DND-41 (cell line): ENCODE data around the gene TAF11L4.
"Not testable (repeated sequence)": the region's sequence is repeated elsewhere in the genome, so short reads cannot be mapped to it uniquely, and the experiment has no call there.

Source experiments
- ATAC-seq: fragments of 200-7000 bp; cut with Tn5 transposase; 3 replicates; pipeline ENCODE4 v1.9.1; 2021; ENCODE audit warnings: low read depth; ENCODE audit not compliant: insufficient read depth
- DNase-seq: peaks from one replicate; pipeline ENCODE4 v3.0.0-alpha.2; 2020
- H2AFZ ChIP-seq: 2 replicates; pipeline ENCODE4 v1.6.0; 2012; ENCODE audit warnings: low read depth, low read length
- H3K27ac ChIP-seq: 2 replicates; pipeline ENCODE4 v1.5.1; 2012; ENCODE audit warnings: low read length, inconsistent platforms
- H3K27me3 ChIP-seq: fragments of 200-600 bp; sonication (generic); 2 replicates; pipeline ENCODE4 v1.6.0; 2012; ENCODE audit warnings: low read length, mild to moderate bottlenecking, inconsistent platforms; ENCODE audit not compliant: insufficient read depth, poor library complexity
- H3K36me3 ChIP-seq: 2 replicates; pipeline ENCODE4 v1.5.1; 2012; ENCODE audit warnings: low read length, inconsistent platforms; ENCODE audit not compliant: insufficient read depth
- H3K4me1 ChIP-seq: 2 replicates; pipeline ENCODE4 v1.5.1; 2012; ENCODE audit warnings: mild to moderate bottlenecking, low read length; ENCODE audit not compliant: insufficient read depth
- H3K4me2 ChIP-seq: 2 replicates; pipeline ENCODE4 v1.6.0; 2012; ENCODE audit warnings: mild to moderate bottlenecking, moderate library complexity, low read length, inconsistent platforms; ENCODE audit not compliant: insufficient read depth
- H3K4me3 ChIP-seq, 2 experiments: fragments of 200-600 bp in 1 of 2; shearing (Covaris generic) in 1 of 2; 2 replicates each; pipeline ENCODE4 v1.5.1; 2012 to 2016; ENCODE audit warnings: inconsistent platforms in 2 of 2, low read length in 2 of 2, mild to moderate bottlenecking in 2 of 2, low read depth in 1 of 2, moderate library complexity in 1 of 2
- H3K79me2 ChIP-seq: 2 replicates; pipeline ENCODE4 v1.6.0; 2012; ENCODE audit warnings: low read length, inconsistent platforms; ENCODE audit not compliant: insufficient read depth
- H3K9ac ChIP-seq: 2 replicates; pipeline ENCODE4 v1.6.0; 2012; ENCODE audit warnings: low read depth, mild to moderate bottlenecking, inconsistent platforms, low read length, moderate library complexity
- H3K9me3 ChIP-seq: 2 replicates; pipeline ENCODE4 v1.5.1; 2012; ENCODE audit warnings: low read length, moderate library complexity, mild to moderate bottlenecking, inconsistent platforms; ENCODE audit not compliant: insufficient read depth, severe bottlenecking
- H4K20me1 ChIP-seq: 2 replicates; pipeline ENCODE4 v1.6.0; 2012; ENCODE audit warnings: low read length; ENCODE audit not compliant: insufficient read depth
- EZH2 ChIP-seq: IDR thresholded peaks from 3 replicates; pipeline ENCODE4 v1.6.1; 2012; ENCODE audit warnings: borderline replicate concordance, low read depth, mild to moderate bottlenecking, moderate library complexity, low read length, inconsistent platforms; ENCODE audit not compliant: severe bottlenecking
- TF ChIP-seq, protein P1 (sequence below): IDR thresholded peaks from 2 replicates; pipeline ENCODE4 v1.5.1; 2012; ENCODE audit warnings: borderline replicate concordance, low read length, moderate library complexity, mild to moderate bottlenecking; ENCODE audit not compliant: poor library complexity, severe bottlenecking; ENCODE audit errors: extremely low read depth

The TAF11L4 gene

DNA sequence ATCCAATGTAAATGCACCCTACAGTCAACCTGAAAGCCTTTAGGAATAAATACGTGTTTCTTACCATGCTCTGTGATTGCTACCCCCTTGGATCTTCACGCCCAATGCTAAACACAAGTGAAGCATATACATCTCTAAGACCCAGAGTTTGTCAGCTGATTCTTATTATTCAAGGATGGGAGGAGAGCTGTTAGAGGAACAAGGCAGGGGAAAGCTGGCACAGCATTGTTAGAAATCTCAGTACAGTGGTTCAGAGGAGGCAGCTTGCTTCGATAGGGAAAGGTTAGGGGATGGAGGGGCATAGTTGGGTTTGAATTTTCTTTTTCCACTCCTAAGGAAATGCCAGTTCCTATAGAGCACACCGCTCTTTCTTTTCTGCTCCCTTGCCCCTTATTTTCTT is 40.2 kb upstream of the TAF11L4 start:
- no peak overlapping the region for H3K4me2 ChIP-seq
- H2AFZ ChIP-seq = no peak overlapping the region
- no peaks in the 10 kb centered on the region for H3K27me3 ChIP-seq
- H3K9ac ChIP-seq = no peak overlapping the region
- no peak for TF ChIP-seq EZH2
- TF ChIP-seq, protein P1, sequence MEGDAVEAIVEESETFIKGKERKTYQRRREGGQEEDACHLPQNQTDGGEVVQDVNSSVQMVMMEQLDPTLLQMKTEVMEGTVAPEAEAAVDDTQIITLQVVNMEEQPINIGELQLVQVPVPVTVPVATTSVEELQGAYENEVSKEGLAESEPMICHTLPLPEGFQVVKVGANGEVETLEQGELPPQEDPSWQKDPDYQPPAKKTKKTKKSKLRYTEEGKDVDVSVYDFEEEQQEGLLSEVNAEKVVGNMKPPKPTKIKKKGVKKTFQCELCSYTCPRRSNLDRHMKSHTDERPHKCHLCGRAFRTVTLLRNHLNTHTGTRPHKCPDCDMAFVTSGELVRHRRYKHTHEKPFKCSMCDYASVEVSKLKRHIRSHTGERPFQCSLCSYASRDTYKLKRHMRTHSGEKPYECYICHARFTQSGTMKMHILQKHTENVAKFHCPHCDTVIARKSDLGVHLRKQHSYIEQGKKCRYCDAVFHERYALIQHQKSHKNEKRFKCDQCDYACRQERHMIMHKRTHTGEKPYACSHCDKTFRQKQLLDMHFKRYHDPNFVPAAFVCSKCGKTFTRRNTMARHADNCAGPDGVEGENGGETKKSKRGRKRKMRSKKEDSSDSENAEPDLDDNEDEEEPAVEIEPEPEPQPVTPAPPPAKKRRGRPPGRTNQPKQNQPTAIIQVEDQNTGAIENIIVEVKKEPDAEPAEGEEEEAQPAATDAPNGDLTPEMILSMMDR = no peak
- no peaks in the 10 kb centered on the region for H3K36me3 ChIP-seq
- no peaks in the 10 kb centered on the region for H4K20me1 ChIP-seq
- ATAC-seq (no peak), DNase-seq (no peak)
- H3K4me3 ChIP-seq = no peak overlapping the region
- H3K79me2 ChIP-seq = no peaks in the 10 kb centered on the region
- no peak overlapping the region for H3K27ac ChIP-seq
- H3K9me3 ChIP-seq = no peaks in the 10 kb centered on the region
- H3K4me1 ChIP-seq = no peaks in the 10 kb centered on the region

DNA sequence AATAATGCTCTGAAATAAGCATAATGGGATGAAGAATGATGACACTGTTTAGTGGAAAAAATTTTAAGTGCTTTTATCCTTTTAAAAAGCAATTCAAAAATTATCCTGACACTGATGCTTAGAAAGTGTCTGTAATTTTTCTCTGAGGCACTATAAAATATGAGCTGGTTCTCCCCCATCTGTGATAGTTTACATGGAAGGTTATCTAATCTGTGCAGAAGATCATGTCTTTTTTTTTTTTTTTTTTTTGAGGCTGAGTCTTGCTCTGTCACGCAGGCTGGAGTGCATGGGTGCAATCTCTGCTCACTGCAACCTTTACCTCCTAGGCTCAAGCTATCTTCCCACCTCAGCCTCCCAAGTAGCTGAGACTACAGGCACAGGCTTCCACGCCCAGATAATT is 38.8 kb upstream of the TAF11L4 start:
- no peaks in the 10 kb centered on the region for H3K79me2 ChIP-seq
- no peaks in the 10 kb centered on the region for H3K9me3 ChIP-seq
- ATAC-seq (no peak), DNase-seq (no peak)
- no peak overlapping the region for H3K9ac ChIP-seq
- H3K27ac ChIP-seq = no peak overlapping the region
- no peaks in the 10 kb centered on the region for H3K36me3 ChIP-seq
- no peak overlapping the region for H3K4me3 ChIP-seq
- no peaks in the 10 kb centered on the region for H4K20me1 ChIP-seq
- H3K4me1 ChIP-seq = no peaks in the 10 kb centered on the region
- no peaks in the 10 kb centered on the region for H3K27me3 ChIP-seq
- no peak overlapping the region for H2AFZ ChIP-seq
- no peak overlapping the region for H3K4me2 ChIP-seq
- TF ChIP-seq, protein P1 = no peak

DNA sequence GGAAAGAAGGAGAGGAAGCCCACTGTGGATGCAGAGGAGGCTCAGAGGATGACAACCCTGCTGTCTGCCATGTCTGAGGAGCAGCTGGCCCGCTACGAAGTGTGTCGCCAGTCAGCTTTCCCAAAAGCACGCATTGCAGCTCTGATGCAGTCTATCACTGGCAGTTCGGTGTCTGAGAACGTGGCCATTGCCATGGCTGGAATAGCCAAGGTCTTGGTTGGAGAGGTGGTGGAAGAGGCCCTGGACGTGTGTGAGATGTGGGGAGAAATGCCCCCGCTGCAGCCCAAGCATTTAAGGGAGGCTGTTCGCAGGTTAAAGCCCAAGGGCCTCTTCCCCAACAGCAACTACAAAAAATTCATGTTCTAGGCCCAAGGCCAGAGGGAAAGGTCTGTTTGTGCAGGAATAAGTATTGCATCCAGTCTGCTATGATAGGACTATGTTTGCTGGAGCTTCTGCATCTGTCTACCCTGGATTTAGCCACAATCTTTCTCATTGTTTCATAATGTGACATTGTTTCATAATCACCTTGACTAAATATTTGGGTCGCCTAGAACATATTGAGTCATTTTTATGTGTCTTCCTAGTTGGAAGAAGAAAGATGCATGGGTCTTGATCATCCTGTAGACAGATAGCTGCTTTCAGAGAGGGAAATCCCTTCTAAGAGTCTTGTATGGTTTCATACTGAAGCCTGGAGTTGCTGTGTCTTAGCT is 35.0 kb upstream of the TAF11L4 start:
- H3K9ac ChIP-seq, DNase-seq, H3K4me2 ChIP-seq, H3K9me3 ChIP-seq, ATAC-seq, H3K36me3 ChIP-seq, H3K27me3 ChIP-seq, H4K20me1 ChIP-seq, H3K4me3 ChIP-seq, H2AFZ ChIP-seq, H3K4me1 ChIP-seq, H3K79me2 ChIP-seq, H3K27ac ChIP-seq: not testable (repeated sequence)

DNA sequence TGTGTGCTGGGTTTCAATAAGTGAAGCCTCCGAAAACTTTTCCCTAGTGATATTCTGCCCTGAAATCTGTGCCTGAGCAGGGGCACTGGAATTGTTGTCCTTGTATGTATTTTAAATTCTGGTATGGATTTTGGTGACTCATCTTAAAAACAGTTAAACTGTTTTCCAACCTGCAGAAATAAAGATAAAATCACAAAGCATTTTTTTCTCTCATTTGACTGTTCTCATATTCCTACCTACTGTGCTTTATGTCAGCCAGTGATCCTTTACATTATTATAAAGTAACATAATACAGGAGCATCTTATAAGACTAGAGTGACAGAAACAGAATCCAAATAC is 34.5 kb upstream of the TAF11L4 start:
- H3K36me3 ChIP-seq = no peaks in the 10 kb centered on the region
- H3K9ac ChIP-seq = no peak overlapping the region
- no peaks in the 10 kb centered on the region for H3K79me2 ChIP-seq
- DNase-seq = no peak
- H3K4me1 ChIP-seq = no peaks in the 10 kb centered on the region
- H3K27ac ChIP-seq = no peak overlapping the region
- H3K27me3 ChIP-seq = no peaks in the 10 kb centered on the region
- H3K4me2 ChIP-seq = no peak overlapping the region
- TF ChIP-seq EZH2 = no peak
- TF ChIP-seq, protein P1 = no peak
- H2AFZ ChIP-seq = no peak overlapping the region
- H4K20me1 ChIP-seq = no peaks in the 10 kb centered on the region
- no peak overlapping the region for H3K4me3 ChIP-seq
- ATAC-seq = no peak
- no peaks in the 10 kb centered on the region for H3K9me3 ChIP-seq

DNA sequence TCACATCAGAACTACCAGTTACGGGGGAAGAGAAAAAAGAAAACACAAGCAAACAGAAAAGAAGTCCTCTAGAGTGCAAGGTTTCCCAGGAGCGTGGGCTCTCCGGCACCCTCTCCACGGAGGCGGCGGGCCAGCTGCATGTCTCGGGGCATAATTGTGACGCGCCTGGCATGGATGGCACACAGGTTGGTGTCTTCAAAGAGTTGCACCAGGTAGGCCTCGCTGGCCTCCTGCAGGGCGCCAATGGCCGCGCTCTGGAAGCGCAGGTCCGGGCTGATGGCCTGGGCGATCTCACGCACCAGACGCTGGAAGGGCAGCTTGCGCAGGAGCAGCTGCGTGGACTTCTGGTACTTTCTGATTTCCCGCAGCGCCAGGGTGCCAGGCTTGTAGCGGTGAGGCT is 30.3 kb upstream of the TAF11L4 start:
- ATAC-seq, H3K79me2 ChIP-seq: not testable (repeated sequence)

More for the DNA sequence above, 30.3 kb upstream of the TAF11L4 start:
- H3K4me1 ChIP-seq, H3K27ac ChIP-seq, H3K4me3 ChIP-seq, DNase-seq, H3K4me2 ChIP-seq, H4K20me1 ChIP-seq, H3K27me3 ChIP-seq, H2AFZ ChIP-seq, H3K36me3 ChIP-seq, H3K9me3 ChIP-seq, H3K9ac ChIP-seq: not testable (repeated sequence)
